K562 (cell line): ENCODE results near the gene KRT6C. TPM values are rescaled to one million over a fixed set of nuclear protein-coding genes. Genes with fewer than 3 reads are reported as not detected.

ENCODE experiments used
- ATAC-seq: fragments of 200-7000 bp; cut with Tn5 transposase; 3 replicates; pipeline ENCODE4 v1.9.1; 2020; ENCODE audit warnings: moderate library complexity
- BruUV-seq: library from RNA; stranded (reverse); fragments of 400-500 nt; replicated peaks from 2 replicates; lab custom pipeline; 2021; lab: Mats Ljungman, UMichigan
- CTCF ChIA-PET: fragments of 300-600 bp; formaldehyde crosslinking; extraction: SDS; loops from one replicate; lab custom pipeline; 2021; ENCODE audit warnings: low intra/inter-chr PET ratio; lab: Yijun Ruan, JAX
- POLR2A ChIA-PET: fragments of 300-600, 350-650 bp; sonication (Branson Sonifier 250); formaldehyde crosslinking; extraction: SDS; loops from one replicate; lab custom pipeline; 2021; ENCODE audit warnings: antibody characterized with exemption, inconsistent platforms; lab: Yijun Ruan, JAX
- DNase-seq, 4 experiments: peaks; one replicate each; pipeline versions ENCODE4 v3.0.0 to v3.0.0-alpha.2; 2011 to 2018; ENCODE audit warnings: low spot score in 3 of 4, mixed read lengths in 3 of 4; ENCODE audit errors: extremely low read depth in 1 of 4
- FAIRE-seq: peaks from 2 replicates; lab custom pipeline; 2011; peaks lifted over from hg19 to GRCh38; lab: Jason Lieb, UNC
- H2AFZ ChIP-seq: 2 replicates; pipeline ENCODE4 v1.6.0; 2011; ENCODE audit warnings: low read depth, low read length, control low read depth, inconsistent platforms
- H3K27ac ChIP-seq: fragments of 200-600 bp; 3 replicates; pipeline ENCODE4 v1.8.0; 2011; ENCODE audit warnings: low read depth, mild to moderate bottlenecking, control low read depth, inconsistent platforms, low read length, moderate library complexity, mixed read lengths; ENCODE audit errors: extremely low read depth
- H3K27me3 ChIP-seq, 2 experiments: fragments of 300-600 bp in 1 of 2; 2 replicates in 1 of 2; 3 replicates in 1 of 2; pipeline versions ENCODE4 v1.6.0 to v1.8.0; 2011; ENCODE audit warnings: inconsistent platforms in 2 of 2, low read length in 2 of 2, mild to moderate bottlenecking in 1 of 2, mixed read lengths in 1 of 2, moderate library complexity in 1 of 2; ENCODE audit not compliant: control insufficient read depth in 2 of 2, insufficient read depth in 2 of 2
- H3K36me3 ChIP-seq: fragments of 300-600 bp; 3 replicates; pipeline ENCODE4 v1.8.0; 2011; ENCODE audit warnings: mild to moderate bottlenecking, low read length, inconsistent platforms; ENCODE audit not compliant: control insufficient read depth, insufficient read depth
- H3K4me1 ChIP-seq, 2 experiments: fragments of 200-600 bp in 1 of 2; replicated peaks in 1 of 2; 2 replicates in 1 of 2; 3 replicates in 1 of 2; pipeline versions ENCODE4 v1.5.1 to v1.8.0; 2011; ENCODE audit warnings: inconsistent platforms in 2 of 2, low read length in 2 of 2, mild to moderate bottlenecking in 1 of 2, mixed read lengths in 1 of 2, moderate library complexity in 1 of 2; ENCODE audit not compliant: control insufficient read depth in 2 of 2, insufficient read depth in 2 of 2
- H3K4me2 ChIP-seq: 2 replicates; pipeline ENCODE4 v1.6.1; 2011; ENCODE audit warnings: low read length, control low read depth, inconsistent platforms, mixed read lengths; ENCODE audit not compliant: insufficient read depth
- H3K4me3 ChIP-seq: fragments of 200-600 bp; sonication (generic), shearing (Covaris generic); 2 replicates; pipeline ENCODE4 v1.5.1; 2016; ENCODE audit warnings: control low read depth, inconsistent platforms
- H3K79me2 ChIP-seq: fragments of 200-600 bp; 3 replicates; pipeline ENCODE4 v1.8.0; 2011; ENCODE audit warnings: low read length, inconsistent platforms; ENCODE audit not compliant: control insufficient read depth, insufficient read depth
- H3K9ac ChIP-seq, 2 experiments: 2 replicates each; pipeline versions ENCODE4 v1.6.0 to v1.6.1; 2011; ENCODE audit warnings: low read depth in 2 of 2, low read length in 2 of 2, control low read depth in 1 of 2, inconsistent platforms in 1 of 2, mild to moderate bottlenecking in 1 of 2, mixed read lengths in 1 of 2; ENCODE audit not compliant: insufficient read depth in 1 of 2
- H3K9me1 ChIP-seq: one replicate; pipeline ENCODE4 v1.6.0; 2011; ENCODE audit warnings: inconsistent platforms, mild to moderate bottlenecking, low read length, moderate library complexity; ENCODE audit not compliant: control insufficient read depth, insufficient read depth
- H3K9me3 ChIP-seq: replicated peaks from 2 replicates; pipeline ENCODE4 v1.5.1; 2011; ENCODE audit warnings: low read depth, low read length, inconsistent platforms; ENCODE audit not compliant: control insufficient read depth, insufficient read depth
- H4K20me1 ChIP-seq: replicated peaks from 2 replicates; pipeline ENCODE4 v1.6.1; 2011; ENCODE audit warnings: low read length, inconsistent platforms, mixed read lengths; ENCODE audit not compliant: control insufficient read depth, insufficient read depth
- NR2C2 ChIP-seq, 2 experiments: fragments of 200-800 bp in 1 of 2; sonication (Bioruptor generic) in 1 of 2; sonication (generic) in 1 of 2; formaldehyde crosslinking in 1 of 2; IDR thresholded peaks; 2 replicates each; pipeline versions ENCODE4 v1.6.1 to v1.8.0; 2016 to 2022; ENCODE audit warnings: mild to moderate bottlenecking in 1 of 2, missing compliant biosample characterization in 1 of 2, missing genetic modification characterization in 1 of 2, missing genetic modification reagents in 1 of 2
- WGBS: fragments of 100-300 bp; shearing (Covaris generic); methylation state at CpG from one replicate; pipeline ENCODE4 v1.1.6; 2016; ENCODE audit warnings: low coverage, mixed read lengths; ENCODE audit not compliant: insufficient coverage; ENCODE audit errors: missing lambda C conversion rate; 5-methylcytosine and 5-hydroxymethylcytosine counted together
- in situ Hi-C: fragments of 300-500 bp; cut with MboI; formaldehyde crosslinking; loops from 4 replicates; pipeline ENCODE4 v1.15.0; 2018; ENCODE audit warnings: inconsistent platforms, mixed read lengths
- intact Hi-C: fragments of 100-400 bp; cut with micrococcal nuclease; formaldehyde crosslinking; loops from 2 replicates; pipeline ENCODE4 v1.14.2; 2022
- polyA plus RNA-seq, 8 experiments: library from polyadenylated mRNA; depleted of rRNA in 4 of 8; stranded (reverse) in 5 of 8; unstranded in 3 of 8; fragments of >200 nt; fragmentation: Nextera tagmentation in 2 of 8; fragmentation: Illumina TruSeq in 1 of 8; extraction: Ambion mirVana in 2 of 8; extraction: Trizol in 1 of 8; gene quantifications; 2 replicates each; pipeline versions ENCODE4 v1.2.1 to v1.2.3, GENCODE V29; 2011 to 2014; ENCODE audit warnings: inconsistent platforms in 1 of 8, missing spikeins in 1 of 8
- total RNA-seq, 7 experiments: library from RNA; depleted of rRNA in 6 of 7; stranded (reverse); fragments of >200 nt in 6 of 7; fragmentation: Illumina TruSeq in 2 of 7; extraction: Trizol in 2 of 7; gene quantifications; 2 replicates each; pipeline versions ENCODE4 v1.2.1 to v1.2.3, GENCODE V29; 2011 to 2021; ENCODE audit warnings: low replicate concordance in 1 of 7
- TF ChIP-seq, protein P1 (sequence below): fragments of 250-450 bp; sonication (Bioruptor Pico); IDR thresholded peaks from 2 replicates; pipeline ENCODE4 v1.8.0; 2021; ENCODE audit warnings: moderate library complexity, mild to moderate bottlenecking, inconsistent platforms
- TF ChIP-seq, protein P2 (sequence below): fragments of 450-650 bp; IDR thresholded peaks from 2 replicates; pipeline ENCODE4 v1.6.1; 2016; ENCODE audit warnings: borderline replicate concordance

Gene KRT6C
- total and polyA plus RNA-seq, 9 of the 15 experiments (the other 6 are each of a cell fraction or from before 2014, with no cell fraction given), result not detected

DNA sequence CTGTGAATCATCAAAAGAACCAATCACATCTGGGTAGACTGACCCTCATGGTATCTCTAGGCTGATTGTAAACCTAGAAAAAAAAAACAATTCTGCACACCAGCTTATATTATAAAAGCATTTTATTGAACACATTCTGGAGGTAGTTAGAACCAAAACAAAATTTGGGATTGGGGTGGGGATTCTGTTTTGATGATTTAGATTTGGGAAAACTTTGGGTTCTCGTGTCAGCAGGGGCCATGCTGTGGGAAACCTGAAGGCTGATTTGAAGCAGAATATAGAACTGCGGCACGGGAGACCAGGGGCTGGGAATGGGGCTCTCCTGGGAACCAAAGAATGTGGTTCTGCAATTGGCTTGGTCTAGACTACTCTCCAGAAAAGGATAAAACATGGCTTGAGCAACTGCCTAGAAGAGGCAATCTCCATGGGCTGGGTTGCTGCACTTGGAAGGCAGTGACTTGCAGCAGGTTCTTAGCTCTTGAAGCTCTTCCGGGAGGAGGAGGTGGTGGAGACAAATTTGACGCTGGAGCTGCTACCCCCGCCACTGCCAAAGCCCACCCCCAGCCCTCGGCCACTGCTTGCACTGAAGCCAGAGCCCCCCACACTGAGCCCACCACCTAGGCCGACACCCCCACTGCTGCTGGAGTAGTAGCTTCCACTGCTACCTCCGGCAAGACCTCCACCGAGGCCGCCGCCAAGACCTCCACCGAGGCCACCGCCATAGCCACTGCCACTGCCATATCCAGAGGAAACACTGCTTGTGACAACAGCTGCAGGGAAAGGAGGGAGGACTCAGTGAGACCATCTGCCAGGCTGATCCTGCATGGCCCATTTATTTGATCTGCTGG is 41.1 kb upstream of the KRT6C start:
- H3K9ac ChIP-seq, result no peak overlapping the region
- no peaks in the 10 kb centered on the region for H3K79me2 ChIP-seq
- ATAC-seq (no peak), DNase-seq (no peak), FAIRE-seq (no peak)
- H3K9me3 ChIP-seq, result no peaks in the 10 kb centered on the region
- H3K4me3 ChIP-seq, result no peak overlapping the region
- no peaks in the 10 kb centered on the region; the same call in 1 of the 2 replicates for H4K20me1 ChIP-seq
- no peaks in the 10 kb centered on the region for H3K36me3 ChIP-seq
- H2AFZ ChIP-seq, result no peak overlapping the region
- POLR2A ChIA-PET, result interaction anchor here (1.3 kb wide), 1 partner anchor 13 kb away, joined by 3 read pairs; no protein-coding TSS in a partner anchor
- CTCF ChIA-PET, result no interaction called here
- no TSS peak for BruUV-seq
- H3K27ac ChIP-seq, result no peak overlapping the region
- H3K4me2 ChIP-seq, result no peak overlapping the region
- in situ Hi-C loops, result no loop called here
- 1% methylated on average over 12 of the region's 14 CpGs for WGBS
- no peaks in the 10 kb centered on the region for H3K4me1 ChIP-seq
- no peaks in the 10 kb centered on the region for H3K9me1 ChIP-seq
- peaks cover 9 to 41% of the 10 kb centered on the region in 2 experiments; a peak in 4 of 5 replicates for H3K27me3 ChIP-seq
- intact Hi-C loops, result no loop called here
- no peak for TF ChIP-seq NR2C2 (CRISPR knock-in tag; IDR thresholded peaks at IDR 0.05)
- no peak for TF ChIP-seq NR2C2 (tag; IDR thresholded peaks at IDR 0.05)
- TF ChIP-seq, protein P1, sequence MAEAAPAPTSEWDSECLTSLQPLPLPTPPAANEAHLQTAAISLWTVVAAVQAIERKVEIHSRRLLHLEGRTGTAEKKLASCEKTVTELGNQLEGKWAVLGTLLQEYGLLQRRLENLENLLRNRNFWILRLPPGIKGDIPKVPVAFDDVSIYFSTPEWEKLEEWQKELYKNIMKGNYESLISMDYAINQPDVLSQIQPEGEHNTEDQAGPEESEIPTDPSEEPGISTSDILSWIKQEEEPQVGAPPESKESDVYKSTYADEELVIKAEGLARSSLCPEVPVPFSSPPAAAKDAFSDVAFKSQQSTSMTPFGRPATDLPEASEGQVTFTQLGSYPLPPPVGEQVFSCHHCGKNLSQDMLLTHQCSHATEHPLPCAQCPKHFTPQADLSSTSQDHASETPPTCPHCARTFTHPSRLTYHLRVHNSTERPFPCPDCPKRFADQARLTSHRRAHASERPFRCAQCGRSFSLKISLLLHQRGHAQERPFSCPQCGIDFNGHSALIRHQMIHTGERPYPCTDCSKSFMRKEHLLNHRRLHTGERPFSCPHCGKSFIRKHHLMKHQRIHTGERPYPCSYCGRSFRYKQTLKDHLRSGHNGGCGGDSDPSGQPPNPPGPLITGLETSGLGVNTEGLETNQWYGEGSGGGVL (CRISPR knock-in tag), result no peak
- TF ChIP-seq, protein P2, sequence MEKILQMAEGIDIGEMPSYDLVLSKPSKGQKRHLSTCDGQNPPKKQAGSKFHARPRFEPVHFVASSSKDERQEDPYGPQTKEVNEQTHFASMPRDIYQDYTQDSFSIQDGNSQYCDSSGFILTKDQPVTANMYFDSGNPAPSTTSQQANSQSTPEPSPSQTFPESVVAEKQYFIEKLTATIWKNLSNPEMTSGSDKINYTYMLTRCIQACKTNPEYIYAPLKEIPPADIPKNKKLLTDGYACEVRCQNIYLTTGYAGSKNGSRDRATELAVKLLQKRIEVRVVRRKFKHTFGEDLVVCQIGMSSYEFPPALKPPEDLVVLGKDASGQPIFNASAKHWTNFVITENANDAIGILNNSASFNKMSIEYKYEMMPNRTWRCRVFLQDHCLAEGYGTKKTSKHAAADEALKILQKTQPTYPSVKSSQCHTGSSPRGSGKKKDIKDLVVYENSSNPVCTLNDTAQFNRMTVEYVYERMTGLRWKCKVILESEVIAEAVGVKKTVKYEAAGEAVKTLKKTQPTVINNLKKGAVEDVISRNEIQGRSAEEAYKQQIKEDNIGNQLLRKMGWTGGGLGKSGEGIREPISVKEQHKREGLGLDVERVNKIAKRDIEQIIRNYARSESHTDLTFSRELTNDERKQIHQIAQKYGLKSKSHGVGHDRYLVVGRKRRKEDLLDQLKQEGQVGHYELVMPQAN, result no peak
